Mesendoderm (in vitro differentiated cells): ENCODE data around the gene CDK5R1.

Source experiments
- DNase-seq: peaks from one replicate; pipeline ENCODE4 v3.0.0; 2013
- H2AK5ac ChIP-seq: 2 replicates; pipeline ENCODE4 v1.6.1; 2013; ENCODE audit warnings: low read length, inconsistent platforms
- H2BK120ac ChIP-seq: 2 replicates; pipeline ENCODE4 v1.6.1; 2013; ENCODE audit warnings: low read depth, mild to moderate bottlenecking, low read length, moderate library complexity, mixed read lengths
- H2BK15ac ChIP-seq: replicated peaks from 2 replicates; pipeline ENCODE4 v1.6.1; 2013; ENCODE audit warnings: low read depth, mild to moderate bottlenecking, moderate library complexity
- H2BK5ac ChIP-seq: 2 replicates; pipeline ENCODE4 v1.6.1; 2013; ENCODE audit warnings: low read length, inconsistent platforms
- H3K18ac ChIP-seq: 2 replicates; pipeline ENCODE4 v1.6.1; 2013; ENCODE audit warnings: mild to moderate bottlenecking, low read length, mixed read lengths
- H3K23ac ChIP-seq: one replicate; pipeline ENCODE4 v1.6.1; 2013; ENCODE audit warnings: low read length
- H3K27ac ChIP-seq: 2 replicates; pipeline ENCODE4 v1.5.1; 2013; ENCODE audit warnings: low read depth, mild to moderate bottlenecking, inconsistent platforms, low read length, moderate library complexity
- H3K27me3 ChIP-seq: 2 replicates; pipeline ENCODE4 v1.6.1; 2013; ENCODE audit warnings: low read length, control low read depth, mild to moderate bottlenecking, inconsistent platforms; ENCODE audit not compliant: insufficient read depth, poor library complexity
- H3K36me3 ChIP-seq: 2 replicates; pipeline ENCODE4 v1.6.1; 2013; ENCODE audit warnings: low read length, inconsistent platforms; ENCODE audit not compliant: control insufficient read depth, insufficient read depth
- H3K4ac ChIP-seq: one replicate; pipeline ENCODE4 v1.6.1; 2013; ENCODE audit warnings: low read depth, mild to moderate bottlenecking, low read length, moderate library complexity
- H3K4me1 ChIP-seq: 2 replicates; pipeline ENCODE4 v1.6.1; 2013; ENCODE audit warnings: low read depth, low read length, inconsistent platforms; ENCODE audit not compliant: control insufficient read depth
- H3K4me2 ChIP-seq: 2 replicates; pipeline ENCODE4 v1.6.1; 2013; ENCODE audit warnings: low read length
- H3K4me3 ChIP-seq: 2 replicates; pipeline ENCODE4 v1.5.1; 2013; ENCODE audit warnings: mild to moderate bottlenecking, low read length
- H3K56ac ChIP-seq: one replicate; pipeline ENCODE4 v1.6.1; 2013; ENCODE audit warnings: low read length
- H3K79me1 ChIP-seq: 2 replicates; pipeline ENCODE4 v1.6.1; 2013; ENCODE audit warnings: low read length, inconsistent platforms
- H3K79me2 ChIP-seq: 2 replicates; pipeline ENCODE4 v1.6.1; 2013; ENCODE audit warnings: mild to moderate bottlenecking, low read length; ENCODE audit not compliant: control insufficient read depth, insufficient read depth
- H3K9ac ChIP-seq: 2 replicates; pipeline ENCODE4 v1.6.1; 2013; ENCODE audit warnings: low read length, inconsistent platforms
- H4K5ac ChIP-seq: one replicate; pipeline ENCODE4 v1.6.1; 2013; ENCODE audit warnings: low read length
- H4K8ac ChIP-seq: one replicate; pipeline ENCODE4 v1.6.1; 2013; ENCODE audit warnings: low read depth, mild to moderate bottlenecking, control low read depth, low read length, moderate library complexity
- WGBS: extraction: QIAGEN DNeasy Blood & Tissue Kit; methylation state at CpG from one replicate; pipeline ENCODE4 v1.1.7; 2013; ENCODE audit warnings: low lambda C conversion rate, missing lambda C conversion rate; ENCODE audit not compliant: insufficient coverage; ENCODE audit errors: extremely low coverage; 5-methylcytosine and 5-hydroxymethylcytosine counted together

Gene CDK5R1

DNA sequence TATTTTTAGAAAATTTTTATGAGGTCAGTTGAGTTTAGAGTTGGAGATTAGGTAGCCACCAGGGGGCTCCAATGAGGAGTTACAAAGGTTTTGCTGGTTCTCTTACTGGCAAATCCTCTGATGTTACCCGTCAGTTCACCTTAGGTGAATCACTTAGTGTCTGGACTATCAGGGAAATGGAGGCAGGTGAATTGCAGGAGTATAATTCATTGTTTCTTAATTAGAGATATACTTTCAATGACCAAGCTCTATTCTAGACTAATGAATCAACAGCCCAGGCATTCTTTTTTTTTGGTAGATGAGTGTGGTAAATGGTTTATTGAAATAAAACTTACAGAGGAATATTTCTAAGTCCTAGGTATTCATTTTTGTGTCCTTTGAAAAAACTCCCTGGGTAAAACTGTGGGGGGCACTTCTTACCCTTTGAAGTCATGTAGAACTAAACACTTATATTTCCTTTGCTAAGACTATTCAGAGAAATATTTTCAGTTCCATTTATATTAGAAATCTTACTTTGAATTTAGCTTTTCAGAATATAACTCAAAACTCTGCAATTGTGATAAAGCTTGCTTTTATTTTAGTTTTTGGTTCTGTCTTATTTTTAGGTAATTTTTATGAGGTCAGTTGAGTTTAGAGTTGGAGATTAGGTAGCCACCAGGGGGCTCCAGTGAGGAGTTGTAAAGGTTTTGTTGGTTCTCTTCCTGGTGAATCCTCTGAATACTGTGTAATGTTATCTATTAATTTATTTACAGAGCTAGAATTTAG is 24.8 kb upstream of the CDK5R1 start:
- Histone ChIP-seq H4K8ac (no peak overlapping the region), H3K9ac (no peak overlapping the region), H3K18ac (no peak overlapping the region), H4K5ac (no peak overlapping the region), H3K27me3 (no peaks in the 10 kb centered on the region), H3K4me2 (no peak overlapping the region), H2AK5ac (no peak overlapping the region), H2BK15ac (no peak overlapping the region), H3K56ac (no peak overlapping the region), H3K27ac (no peak overlapping the region), H3K4ac (no peak overlapping the region), H2BK120ac (no peak overlapping the region), H3K79me2 (peaks cover 8% of the 10 kb centered on the region), H3K4me3 (no peak overlapping the region), H2BK5ac (no peak overlapping the region), H3K79me1 (peaks cover 7% of the 10 kb centered on the region), H3K23ac (no peak overlapping the region), H3K36me3 (peaks cover 9% of the 10 kb centered on the region), H3K4me1 (no peaks in the 10 kb centered on the region)
- WGBS: no CpG with 5 or more reads among the region's 1 CpG
- peak; percentile 75 for DNase-seq

DNA sequence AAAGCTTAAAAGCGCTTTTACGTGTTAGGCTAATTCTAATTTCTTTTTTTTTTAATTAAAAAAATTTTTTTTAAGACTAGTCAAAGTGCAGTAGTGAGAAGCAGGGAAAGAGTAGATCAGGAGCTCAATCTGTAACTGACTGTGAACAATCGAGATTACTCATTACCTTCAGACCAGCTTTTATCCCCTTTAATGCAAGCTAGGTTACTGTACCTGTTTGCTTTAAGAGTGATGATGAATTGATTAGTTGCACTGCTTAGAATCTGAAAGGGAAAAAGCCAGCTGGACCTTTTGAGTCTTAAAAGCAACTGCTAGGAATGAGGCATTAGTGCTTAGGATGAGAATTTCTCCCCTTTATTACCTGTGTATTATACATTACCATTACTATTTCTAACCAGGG is 23.5 kb upstream of the CDK5R1 start:
- Histone ChIP-seq H3K9ac (no peak overlapping the region), H3K4me1 (no peaks in the 10 kb centered on the region), H3K36me3 (peaks cover 10% of the 10 kb centered on the region), H4K5ac (no peak overlapping the region), H3K23ac (no peak overlapping the region), H3K4ac (no peak overlapping the region), H3K79me2 (peaks cover 7% of the 10 kb centered on the region), H2BK15ac (no peak overlapping the region), H2BK5ac (no peak overlapping the region), H4K8ac (no peak overlapping the region), H3K18ac (no peak overlapping the region), H2AK5ac (no peak overlapping the region), H3K56ac (no peak overlapping the region), H3K27me3 (no peaks in the 10 kb centered on the region), H3K79me1 (peaks cover 7% of the 10 kb centered on the region), H3K27ac (no peak overlapping the region), H2BK120ac (no peak overlapping the region), H3K4me3 (no peak overlapping the region), H3K4me2 (no peak overlapping the region)
- DNase-seq: no peak
- no CpG with 5 or more reads among the region's 3 CpGs for WGBS

DNA sequence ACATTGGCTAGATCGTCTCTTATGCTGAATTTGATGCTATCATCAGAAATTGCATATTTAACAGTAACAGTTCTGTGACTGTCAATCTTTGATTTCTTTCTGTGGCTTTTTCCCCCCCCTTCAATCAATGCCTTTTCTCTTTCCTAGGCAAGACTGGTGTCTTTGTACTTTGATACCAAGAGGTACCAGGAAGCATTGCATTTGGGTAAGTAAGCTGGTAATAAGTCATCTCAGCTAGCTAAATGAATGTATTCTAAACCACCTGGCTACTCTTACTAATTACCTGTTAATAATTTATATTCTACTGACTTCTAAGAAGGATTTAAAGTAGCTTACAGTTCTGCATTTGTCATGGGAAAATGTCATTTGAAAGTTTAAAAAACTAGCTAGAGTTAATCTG is 22.4 kb upstream of the CDK5R1 start:
- Histone ChIP-seq H3K79me1 (peaks cover 4% of the 10 kb centered on the region), H2BK5ac (no peak overlapping the region), H3K36me3 (peaks cover 5% of the 10 kb centered on the region), H3K23ac (no peak overlapping the region), H2BK120ac (no peak overlapping the region), H2BK15ac (no peak overlapping the region), H3K4me2 (no peak overlapping the region), H4K8ac (no peak overlapping the region), H3K4me3 (no peak overlapping the region), H3K27me3 (no peaks in the 10 kb centered on the region), H3K4ac (no peak overlapping the region), H3K18ac (no peak overlapping the region), H4K5ac (no peak overlapping the region), H3K79me2 (peaks cover 2% of the 10 kb centered on the region), H3K4me1 (no peaks in the 10 kb centered on the region), H2AK5ac (no peak overlapping the region), H3K9ac (no peak overlapping the region), H3K56ac (no peak overlapping the region), H3K27ac (no peak overlapping the region)
- WGBS: no CpG with 5 or more reads among the region's 1 CpG
- no peak for DNase-seq

DNA sequence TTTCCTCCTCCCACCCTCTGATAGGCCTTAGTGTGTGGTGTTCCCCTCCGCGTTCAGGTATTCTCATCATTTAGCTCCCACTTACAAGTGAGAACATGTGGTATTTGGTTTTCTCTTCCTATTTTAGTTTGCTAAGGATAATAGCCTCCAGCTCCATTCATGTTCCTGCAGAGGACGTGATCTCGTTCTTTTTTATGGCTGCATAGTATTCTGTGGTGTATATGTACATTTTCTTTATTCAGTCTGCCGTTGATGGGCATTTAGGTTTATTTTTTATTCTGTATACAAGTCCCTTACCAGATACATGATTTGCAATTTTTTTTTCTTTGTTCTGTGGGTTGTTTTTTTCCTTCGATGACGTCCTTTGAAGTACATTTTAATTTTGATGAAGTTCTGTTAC is 18.8 kb upstream of the CDK5R1 start:
- Histone ChIP-seq H3K4me3 (no peak overlapping the region), H3K9ac (no peak overlapping the region), H3K4ac (no peak overlapping the region), H4K5ac (no peak overlapping the region), H3K18ac (no peak overlapping the region), H4K8ac (no peak overlapping the region), H3K79me2 (peaks cover 2% of the 10 kb centered on the region), H3K56ac (no peak overlapping the region), H2BK5ac (no peak overlapping the region), H3K4me1 (no peaks in the 10 kb centered on the region), H3K36me3 (peaks cover 12% of the 10 kb centered on the region), H3K27me3 (no peaks in the 10 kb centered on the region), H3K27ac (no peak overlapping the region), H3K23ac (no peak overlapping the region), H3K4me2 (no peak overlapping the region), H2AK5ac (no peak overlapping the region), H3K79me1 (peaks cover 7% of the 10 kb centered on the region), H2BK15ac (no peak overlapping the region), H2BK120ac (no peak overlapping the region)
- DNase-seq: no peak
- no CpG with 5 or more reads among the region's 7 CpGs for WGBS

DNA sequence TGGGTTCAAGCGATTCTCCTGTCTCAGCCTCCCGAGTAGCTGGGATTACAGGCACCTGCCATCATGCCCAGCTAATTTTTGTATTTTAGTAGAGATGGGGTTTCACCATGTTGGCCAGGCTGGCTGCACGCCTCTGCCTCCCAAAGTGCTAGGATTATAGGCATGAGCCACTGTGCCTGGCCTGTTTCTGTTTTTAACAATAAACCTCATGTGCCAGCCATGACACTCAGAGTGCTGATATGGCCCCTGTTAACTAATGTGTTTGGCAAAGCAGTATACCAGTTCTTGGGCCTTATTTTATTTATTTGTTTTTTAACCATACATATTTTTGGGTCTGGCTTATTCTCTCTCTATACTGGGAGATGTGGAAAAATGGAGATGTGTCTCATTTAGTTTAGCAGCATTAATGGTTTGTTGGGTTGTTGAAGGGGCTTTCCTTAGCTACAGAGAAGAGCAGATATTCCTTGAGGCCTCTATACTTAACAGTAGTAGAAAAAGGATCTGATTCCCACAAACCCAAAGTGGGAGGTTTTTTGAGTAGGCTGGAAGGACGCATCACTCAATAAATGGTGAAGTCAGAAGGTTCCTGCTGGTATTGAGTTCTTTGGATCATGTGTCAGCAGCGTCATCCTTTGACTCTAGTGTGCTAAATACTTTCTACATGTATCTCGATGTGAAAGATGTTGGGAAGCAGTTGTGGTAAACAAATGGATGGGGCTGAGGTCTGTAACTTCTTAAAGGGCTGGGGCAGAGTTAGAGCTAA is 16.2 kb upstream of the CDK5R1 start:
- Histone ChIP-seq H3K4ac (no peak overlapping the region), H3K4me3 (no peak overlapping the region), H3K4me1 (no peaks in the 10 kb centered on the region), H2BK120ac (no peak overlapping the region), H3K27me3 (no peaks in the 10 kb centered on the region), H2BK15ac (no peak overlapping the region), H3K27ac (no peak overlapping the region), H3K36me3 (peaks cover 19% of the 10 kb centered on the region), H3K79me2 (no peaks in the 10 kb centered on the region), H3K18ac (no peak overlapping the region), H3K4me2 (no peak overlapping the region), H2AK5ac (no peak overlapping the region), H3K79me1 (peaks cover 3% of the 10 kb centered on the region), H2BK5ac (no peak overlapping the region), H3K9ac (no peak overlapping the region), H3K56ac (no peak overlapping the region), H4K5ac (no peak overlapping the region), H3K23ac (no peak overlapping the region), H4K8ac (no peak overlapping the region)
- no CpG with 5 or more reads among the region's 6 CpGs for WGBS
- DNase-seq: no peak
